Measurements from ENCODE around the gene EAF1.

The EAF1 gene

DNA sequence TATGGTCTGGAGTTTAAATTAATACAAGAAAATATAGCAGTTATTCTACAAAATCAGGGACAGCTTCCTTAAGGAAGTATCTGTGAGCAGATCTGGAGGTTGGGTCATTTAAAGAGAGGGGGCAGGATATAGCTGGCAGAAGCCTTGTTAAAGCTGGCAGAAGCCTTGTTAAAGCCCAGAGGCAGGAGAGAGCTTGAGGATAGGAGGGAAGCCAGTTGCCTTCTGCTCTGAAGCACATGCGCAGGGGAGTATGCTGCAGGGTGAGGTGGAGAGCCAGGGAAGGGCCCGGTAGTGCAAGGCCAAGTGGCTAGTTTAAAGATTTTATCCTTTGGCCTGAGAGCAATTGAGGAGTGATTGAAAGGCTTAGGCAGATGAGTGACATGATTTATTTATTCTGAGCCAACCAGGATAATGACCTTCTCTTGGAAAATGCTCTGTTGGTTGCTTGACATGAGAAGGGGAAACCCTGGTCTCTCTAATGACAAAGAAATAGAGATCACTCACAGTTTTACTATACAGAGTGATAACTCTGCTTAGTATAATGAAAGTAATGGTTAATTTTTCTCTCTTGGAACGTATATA, 3.9 kb downstream of the EAF1 start:
- Histone ChIP-seq H3K79me2 (ENCODE audit: control insufficient read depth, insufficient read depth, low read length, unreplicated experiment) (peaks cover 52% of the 10 kb centered on the region), H2AFZ (ENCODE audit: low read length, unreplicated experiment) (no peak overlapping the region), H3K4me1 (ENCODE audit: control insufficient read depth, insufficient read depth, low read length, unreplicated experiment) (peaks cover 11% of the 10 kb centered on the region), H3K27me3 (ENCODE audit: insufficient read depth, low read length) (no peaks in the 10 kb centered on the region), H3K36me3 (ENCODE audit: insufficient read depth, low read length) (peaks cover 24% of the 10 kb centered on the region), H3K27ac (ENCODE audit: low read depth, low read length) (no peak overlapping the region), H3K4me3 (ENCODE audit: low read depth, low read length) (no peak overlapping the region)

DNA sequence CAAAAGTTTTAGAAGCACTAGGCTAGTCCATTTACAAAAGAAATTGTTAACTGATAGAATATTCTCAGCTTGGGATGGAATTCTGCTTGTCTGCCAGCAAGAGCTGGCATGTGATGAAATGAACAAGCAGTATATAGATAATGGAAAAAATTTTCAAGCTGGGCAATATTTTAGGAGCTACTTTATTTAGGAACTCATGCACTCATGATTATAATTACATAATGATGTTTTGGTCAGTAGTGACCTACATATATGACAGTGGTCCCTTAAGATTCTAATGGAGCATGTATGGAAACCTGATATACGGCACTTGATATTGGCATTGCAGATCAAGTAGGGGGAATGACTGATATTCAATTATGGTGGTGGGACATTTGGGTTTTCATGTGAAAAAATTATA, 6.1 kb downstream of the EAF1 start:
- no peak overlapping the region for H3K27ac ChIP-seq (ENCODE audit: low read depth, low read length)
- no peaks in the 10 kb centered on the region for H3K27me3 ChIP-seq (ENCODE audit: insufficient read depth, low read length)
- H3K4me1 ChIP-seq (ENCODE audit: control insufficient read depth, insufficient read depth, low read length, unreplicated experiment), result peaks cover 13% of the 10 kb centered on the region
- no peak overlapping the region for H3K4me3 ChIP-seq (ENCODE audit: low read depth, low read length)
- peaks cover 30% of the 10 kb centered on the region for H3K79me2 ChIP-seq (ENCODE audit: control insufficient read depth, insufficient read depth, low read length, unreplicated experiment)
- H2AFZ ChIP-seq (ENCODE audit: low read length, unreplicated experiment), result no peak overlapping the region
- peaks cover 27% of the 10 kb centered on the region for H3K36me3 ChIP-seq (ENCODE audit: insufficient read depth, low read length)

DNA sequence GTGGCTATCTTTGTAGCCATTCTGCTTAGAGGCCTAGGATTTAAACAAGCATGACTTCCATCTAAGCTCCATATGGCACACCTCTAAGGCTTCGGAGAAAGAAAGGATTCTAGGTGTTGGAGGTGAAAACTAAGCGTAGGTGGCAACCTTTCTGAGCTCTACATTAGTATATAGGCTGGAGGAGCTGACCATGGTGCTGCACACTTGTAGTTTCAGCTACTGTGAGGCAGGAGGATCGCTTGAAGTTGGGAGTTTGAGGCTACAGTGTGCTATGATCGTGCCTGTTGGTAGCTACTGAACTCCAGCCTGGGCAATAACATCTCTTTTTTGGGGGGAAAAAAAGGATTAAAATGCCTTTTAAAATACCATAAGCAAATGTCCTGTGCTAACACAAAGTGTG, 7.4 kb downstream of the EAF1 start:
- Histone ChIP-seq H3K27ac (ENCODE audit: low read depth, low read length) (no peak overlapping the region), H3K4me1 (ENCODE audit: control insufficient read depth, insufficient read depth, low read length, unreplicated experiment) (peaks cover 17% of the 10 kb centered on the region), H3K27me3 (ENCODE audit: insufficient read depth, low read length) (no peaks in the 10 kb centered on the region), H3K79me2 (ENCODE audit: control insufficient read depth, insufficient read depth, low read length, unreplicated experiment) (peaks cover 18% of the 10 kb centered on the region), H3K36me3 (ENCODE audit: insufficient read depth, low read length) (peaks cover 29% of the 10 kb centered on the region), H3K4me3 (ENCODE audit: low read depth, low read length) (no peak overlapping the region), H2AFZ (ENCODE audit: low read length, unreplicated experiment) (no peak overlapping the region)

DNA sequence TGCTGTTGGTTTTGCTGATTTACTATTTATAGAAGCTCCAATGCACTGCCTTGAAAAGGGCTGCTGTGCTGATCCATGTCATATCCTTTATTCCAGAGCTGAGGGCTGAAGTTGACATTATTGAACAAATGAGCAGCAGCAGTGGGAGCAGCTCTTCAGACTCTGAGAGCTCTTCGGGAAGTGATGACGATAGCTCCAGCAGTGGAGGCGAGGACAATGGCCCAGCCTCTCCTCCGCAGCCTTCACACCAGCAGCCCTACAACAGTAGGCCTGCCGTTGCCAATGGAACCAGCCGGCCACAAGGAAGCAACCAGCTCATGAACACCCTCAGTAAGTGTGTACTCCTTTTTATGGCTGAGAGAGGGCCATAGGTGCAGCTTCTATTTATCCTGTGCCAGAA, 8.8 kb downstream of the EAF1 start:
- Histone ChIP-seq H3K36me3 (ENCODE audit: insufficient read depth, low read length) (peaks cover 36% of the 10 kb centered on the region), H3K27me3 (ENCODE audit: insufficient read depth, low read length) (no peaks in the 10 kb centered on the region), H3K79me2 (ENCODE audit: control insufficient read depth, insufficient read depth, low read length, unreplicated experiment) (peaks cover 7% of the 10 kb centered on the region), H3K4me3 (ENCODE audit: low read depth, low read length) (no peak overlapping the region), H2AFZ (ENCODE audit: low read length, unreplicated experiment) (no peak overlapping the region), H3K4me1 (ENCODE audit: control insufficient read depth, insufficient read depth, low read length, unreplicated experiment) (peaks cover 30% of the 10 kb centered on the region), H3K27ac (ENCODE audit: low read depth, low read length) (no peak overlapping the region)

DNA sequence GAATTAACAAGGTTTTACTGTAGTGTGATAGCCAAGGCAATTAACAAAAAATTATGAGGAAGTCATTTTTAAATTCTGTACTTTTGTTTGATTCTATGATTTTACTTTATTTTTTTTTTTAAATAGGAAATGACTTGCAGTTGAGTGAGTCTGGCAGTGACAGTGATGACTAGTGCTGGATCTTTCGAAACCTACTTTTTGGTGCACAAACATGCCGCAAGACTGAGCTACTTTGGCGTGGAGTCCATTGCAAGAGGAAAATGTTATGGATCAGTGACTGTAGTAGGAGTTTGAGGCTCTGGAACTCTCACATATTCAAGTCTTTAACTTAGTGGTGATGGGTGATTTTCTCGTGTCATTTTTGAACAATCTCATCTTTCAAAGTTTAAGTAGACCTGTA, 11.6 kb downstream of the EAF1 start:
- H3K4me3 ChIP-seq (ENCODE audit: low read depth, low read length), result 0 out of 2 replicates have a peak overlapping the region, but pooled peaks have one; percentile 2
- H2AFZ ChIP-seq (ENCODE audit: low read length, unreplicated experiment), result no peak overlapping the region
- peaks cover 43% of the 10 kb centered on the region for H3K36me3 ChIP-seq (ENCODE audit: insufficient read depth, low read length)
- no peaks in the 10 kb centered on the region for H3K27me3 ChIP-seq (ENCODE audit: insufficient read depth, low read length)
- peaks cover 45% of the 10 kb centered on the region for H3K4me1 ChIP-seq (ENCODE audit: control insufficient read depth, insufficient read depth, low read length, unreplicated experiment)
- peak overlapping the region; percentile 87 for H3K27ac ChIP-seq (ENCODE audit: low read depth, low read length)
- H3K79me2 ChIP-seq (ENCODE audit: control insufficient read depth, insufficient read depth, low read length, unreplicated experiment), result peaks cover under 1% of the 10 kb centered on the region

DNA sequence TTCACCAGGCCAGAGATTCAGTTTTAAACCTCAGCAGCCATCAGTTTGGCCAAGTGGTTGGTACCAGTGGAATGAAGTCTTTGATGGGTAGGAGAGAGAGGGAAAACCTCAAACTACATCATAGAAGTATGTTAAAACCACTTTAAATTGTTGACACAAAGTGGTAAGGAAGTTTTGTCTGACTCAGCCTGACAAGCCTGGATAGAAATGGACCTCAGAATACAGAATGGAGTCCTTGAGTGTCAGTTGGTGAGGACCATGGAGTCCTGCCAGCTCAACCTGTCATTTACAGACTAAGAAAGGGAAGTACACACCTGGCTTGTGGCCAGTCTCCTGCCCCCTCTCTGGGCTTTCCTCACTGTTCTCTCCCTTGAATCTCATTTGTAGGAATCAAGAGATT, 12.1 kb downstream of the EAF1 start:
- peak overlapping the region; percentile 87 for H3K27ac ChIP-seq (ENCODE audit: low read depth, low read length)
- no peak overlapping the region for H2AFZ ChIP-seq (ENCODE audit: low read length, unreplicated experiment)
- H3K4me1 ChIP-seq (ENCODE audit: control insufficient read depth, insufficient read depth, low read length, unreplicated experiment), result peaks cover 50% of the 10 kb centered on the region
- no peaks in the 10 kb centered on the region for H3K27me3 ChIP-seq (ENCODE audit: insufficient read depth, low read length)
- H3K79me2 ChIP-seq (ENCODE audit: control insufficient read depth, insufficient read depth, low read length, unreplicated experiment), result no peaks in the 10 kb centered on the region
- 0 out of 2 replicates have a peak overlapping the region, but pooled peaks have one; percentile 2 for H3K4me3 ChIP-seq (ENCODE audit: low read depth, low read length)
- peaks cover 39% of the 10 kb centered on the region for H3K36me3 ChIP-seq (ENCODE audit: insufficient read depth, low read length)

DNA sequence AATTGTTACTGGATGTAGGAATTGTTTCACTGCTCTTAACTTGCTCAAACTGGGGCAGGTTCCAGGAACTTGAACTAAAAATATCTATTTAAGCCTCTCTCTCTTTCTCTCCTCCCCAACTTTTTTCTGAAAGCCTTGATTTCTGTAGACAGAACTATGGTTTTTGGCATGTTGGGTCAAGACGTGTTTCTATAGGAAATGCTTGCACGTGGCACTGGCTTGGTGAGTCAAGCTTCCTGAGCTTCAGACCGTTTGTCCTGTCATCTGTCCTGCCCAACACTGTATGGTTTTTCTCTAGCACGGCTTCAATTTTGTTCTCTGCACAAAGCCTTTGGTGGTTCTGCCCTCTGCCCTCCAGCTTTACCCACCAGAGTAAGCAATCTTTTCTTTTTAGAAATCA, 13.5 kb downstream of the EAF1 start:
- peak overlapping the region; percentile 87 for H3K27ac ChIP-seq (ENCODE audit: low read depth, low read length)
- peaks cover 51% of the 10 kb centered on the region for H3K4me1 ChIP-seq (ENCODE audit: control insufficient read depth, insufficient read depth, low read length, unreplicated experiment)
- no peaks in the 10 kb centered on the region for H3K27me3 ChIP-seq (ENCODE audit: insufficient read depth, low read length)
- peaks cover 33% of the 10 kb centered on the region for H3K36me3 ChIP-seq (ENCODE audit: insufficient read depth, low read length)
- no peak overlapping the region for H2AFZ ChIP-seq (ENCODE audit: low read length, unreplicated experiment)
- no peaks in the 10 kb centered on the region for H3K79me2 ChIP-seq (ENCODE audit: control insufficient read depth, insufficient read depth, low read length, unreplicated experiment)
- H3K4me3 ChIP-seq (ENCODE audit: low read depth, low read length), result no peak overlapping the region

DNA sequence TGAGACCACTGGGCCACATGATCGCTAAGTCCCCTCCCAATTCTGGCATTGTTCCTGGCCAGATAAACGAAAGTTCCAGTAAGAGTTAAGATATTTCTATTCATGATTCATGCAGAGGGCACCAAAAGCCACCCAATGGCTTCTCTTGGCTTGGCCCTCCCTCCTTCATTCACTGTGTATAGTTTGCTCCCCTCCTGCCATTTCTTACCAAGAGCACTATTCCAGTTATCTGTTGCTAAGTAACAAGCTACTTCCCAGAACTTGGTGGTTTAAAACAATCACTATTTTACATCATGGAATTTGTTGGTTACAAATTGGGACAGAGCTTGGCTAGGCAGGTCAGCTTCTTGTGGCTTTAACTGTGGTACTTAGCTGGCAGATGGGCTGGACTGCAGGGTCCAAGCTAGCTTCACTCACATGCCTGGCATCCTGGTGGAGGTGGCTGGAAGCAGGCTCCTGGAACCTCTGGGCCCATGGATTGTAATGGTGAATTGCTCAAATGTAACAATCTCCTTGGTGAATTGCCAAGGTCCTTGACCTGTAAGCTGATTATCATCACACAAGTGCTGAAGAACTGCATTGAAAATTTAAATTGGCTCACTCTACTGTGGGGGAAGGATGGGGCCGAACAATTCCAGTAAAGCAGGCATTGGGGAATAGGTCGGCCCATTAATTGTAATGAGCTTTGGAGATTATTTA, 16.6 kb downstream of the EAF1 start:
- Histone ChIP-seq H3K36me3 (ENCODE audit: insufficient read depth, low read length) (peaks cover 30% of the 10 kb centered on the region), H3K27me3 (ENCODE audit: insufficient read depth, low read length) (no peaks in the 10 kb centered on the region), H3K27ac (ENCODE audit: low read depth, low read length) (peak overlapping the region; percentile 40; the same call in 1 of the 2 replicates), H2AFZ (ENCODE audit: low read length, unreplicated experiment) (no peak overlapping the region), H3K4me3 (ENCODE audit: low read depth, low read length) (no peak overlapping the region), H3K4me1 (ENCODE audit: control insufficient read depth, insufficient read depth, low read length, unreplicated experiment) (peaks cover 41% of the 10 kb centered on the region), H3K79me2 (ENCODE audit: control insufficient read depth, insufficient read depth, low read length, unreplicated experiment) (no peaks in the 10 kb centered on the region)

DNA sequence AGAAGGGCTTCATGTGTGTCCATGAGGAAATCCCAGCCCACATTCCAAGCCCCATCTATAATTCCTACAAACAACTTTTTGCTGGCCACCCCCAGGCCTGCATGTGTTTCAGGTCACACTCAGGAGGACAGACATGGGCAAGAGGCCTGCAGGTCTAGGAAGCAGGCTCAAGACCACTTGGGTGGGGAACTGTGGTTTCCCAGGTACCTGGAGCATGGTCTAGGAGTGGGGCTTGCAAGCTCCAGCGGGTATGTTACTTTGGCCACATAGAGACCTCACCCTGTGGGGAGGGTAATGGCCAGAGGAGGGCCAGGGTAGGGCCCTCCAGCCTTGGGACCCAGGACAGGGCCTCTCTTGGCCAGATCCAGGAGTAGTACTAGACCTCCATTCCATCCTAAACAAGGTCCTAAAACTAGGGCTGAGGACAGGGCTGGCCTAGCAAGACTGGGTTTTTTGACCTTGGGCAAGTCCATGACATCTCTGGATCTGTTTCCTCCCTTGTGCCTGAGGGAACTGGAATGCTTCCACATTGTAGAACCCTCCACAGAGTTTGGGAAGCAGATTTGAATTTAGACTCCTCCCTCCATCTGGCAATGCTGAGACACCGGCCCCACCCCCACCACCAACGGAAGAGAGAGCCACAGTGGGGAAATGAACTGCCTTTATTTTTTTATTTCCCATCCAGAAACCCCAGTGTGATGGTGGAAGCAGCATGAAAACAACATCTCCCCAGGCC, 22.3 kb downstream of the EAF1 start:
- no peaks in the 10 kb centered on the region for H3K27me3 ChIP-seq (ENCODE audit: insufficient read depth, low read length)
- no peaks in the 10 kb centered on the region for H3K36me3 ChIP-seq (ENCODE audit: insufficient read depth, low read length)
- no peak overlapping the region for H3K4me3 ChIP-seq (ENCODE audit: low read depth, low read length)
- no peak overlapping the region for H3K27ac ChIP-seq (ENCODE audit: low read depth, low read length)
- no peak overlapping the region for H2AFZ ChIP-seq (ENCODE audit: low read length, unreplicated experiment)
- no peaks in the 10 kb centered on the region for H3K4me1 ChIP-seq (ENCODE audit: control insufficient read depth, insufficient read depth, low read length, unreplicated experiment)
- H3K79me2 ChIP-seq (ENCODE audit: control insufficient read depth, insufficient read depth, low read length, unreplicated experiment), result no peaks in the 10 kb centered on the region

DNA sequence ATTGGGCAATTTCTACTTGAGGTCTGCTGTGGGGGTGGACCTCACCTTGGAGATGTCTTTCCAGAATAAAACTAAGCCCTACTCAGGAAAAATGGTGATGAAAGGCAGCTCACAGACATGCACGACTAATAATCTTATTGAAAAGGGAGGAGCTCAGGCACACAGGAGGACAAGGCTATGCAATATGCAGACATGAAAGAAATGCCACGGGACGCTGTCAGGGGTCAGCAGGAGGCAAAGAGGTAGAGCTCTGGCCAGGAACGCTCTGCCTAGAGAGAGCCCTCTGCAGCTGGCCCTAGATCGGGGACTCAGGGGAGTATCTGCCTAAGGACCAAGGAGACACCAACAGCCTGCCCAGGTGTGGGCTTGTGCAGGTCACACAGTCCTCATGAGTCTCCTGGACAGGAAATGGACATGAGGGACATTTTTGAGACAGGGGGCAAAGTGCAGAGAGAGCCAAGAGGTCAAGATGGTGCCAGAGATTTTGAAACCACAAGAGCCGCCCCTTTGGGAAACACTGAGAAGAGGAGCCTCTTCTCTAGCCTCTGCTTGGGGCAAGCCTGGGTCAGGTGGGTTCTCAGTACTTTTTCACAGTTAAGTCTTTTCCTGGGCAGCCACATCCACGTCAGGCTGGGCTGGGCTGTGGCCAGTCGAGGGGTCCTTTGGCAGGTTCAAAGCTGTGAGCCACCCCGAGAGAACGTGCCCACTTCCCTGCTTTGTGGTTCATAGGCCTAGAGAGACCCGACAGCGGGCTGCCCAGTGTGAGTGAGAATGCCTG, 23.2 kb downstream of the EAF1 start:
- Histone ChIP-seq H2AFZ (ENCODE audit: low read length, unreplicated experiment) (no peak overlapping the region), H3K4me3 (ENCODE audit: low read depth, low read length) (no peak overlapping the region), H3K4me1 (ENCODE audit: control insufficient read depth, insufficient read depth, low read length, unreplicated experiment) (no peaks in the 10 kb centered on the region), H3K27ac (ENCODE audit: low read depth, low read length) (no peak overlapping the region), H3K27me3 (ENCODE audit: insufficient read depth, low read length) (no peaks in the 10 kb centered on the region), H3K79me2 (ENCODE audit: control insufficient read depth, insufficient read depth, low read length, unreplicated experiment) (no peaks in the 10 kb centered on the region), H3K36me3 (ENCODE audit: insufficient read depth, low read length) (no peaks in the 10 kb centered on the region)
